Lower leg skin (tissue), 4 donors: ENCODE measurements around the gene CCDC88C. TPM values are rescaled to one million over a fixed set of nuclear protein-coding genes. Genes with fewer than 3 reads are reported as not detected.
A peak's percentile ranks its signal among the peaks of the same experiment; 100 is the strongest.

ENCODE experiments used
- DNase-seq, 2 donors: peaks; one replicate each; pipeline ENCODE4 v3.0.0-alpha.2; 2019; ENCODE audit warnings: low spot score in 2 of 2
- H3K4me3 ChIP-seq: fragments of 200-600 bp; sonication (generic); 2 replicates; pipeline ENCODE4 v1.5.1; 2017; ENCODE audit warnings: mild to moderate bottlenecking, low read depth; ENCODE audit not compliant: poor library complexity, severe bottlenecking
- CTCF ChIP-seq, 3 donors: fragments of 450-650 bp; IDR thresholded peaks; one replicate each; pipeline ENCODE4 v1.5.1; 2016; ENCODE audit warnings: antibody characterized with exemption in 3 of 3, mild to moderate bottlenecking in 3 of 3, moderate library complexity in 2 of 3
- POLR2A ChIP-seq, 2 donors: fragments of 450-650 bp; IDR thresholded peaks; one replicate each; pipeline ENCODE4 v1.6.1; 2016 to 2017; ENCODE audit warnings: antibody characterized with exemption in 2 of 2, mild to moderate bottlenecking in 1 of 2, moderate library complexity in 1 of 2
- WGBS, 2 donors: methylation state at CpG; one replicate each; pipeline ENCODE4 v1.1.5; 2018; 5-methylcytosine and 5-hydroxymethylcytosine counted together
- intact Hi-C: fragments of 100-400 bp; cut with DNase I; formaldehyde crosslinking; loops from one replicate; pipeline ENCODE4 v1.15.0; 2023; ENCODE audit warnings: low total_unique reads
- total RNA-seq, 4 donors: library from RNA; depleted of rRNA; stranded (reverse); fragments of >200 nt; gene quantifications; one replicate each; pipeline ENCODE4 v1.1.0, GENCODE V29; 2016

The CCDC88C gene
- total RNA-seq, 4 donors from 2014 or later, result 8.5 to 21.8 (median 13.4) TPM

- TF ChIP-seq POLR2A (IDR thresholded peaks at IDR 0.05) (no peak), CTCF (IDR thresholded peaks at IDR 0.05) (no peak)
- no peak for DNase-seq
- no peak overlapping the region for H3K4me3 ChIP-seq
- WGBS, 2 donors, result 90 to 92% methylated on average over 19 to 21 of the region's 21 CpGs
- intact Hi-C loops, result no loop called here
Observed at GRCh38 chr14:91291786-91292405, 125.7 kb downstream of the CCDC88C start.

GRCh38 chr14:91290986-91291385 lies 126.6 kb downstream of the CCDC88C start:
- no peak for TF ChIP-seq CTCF (IDR thresholded peaks at IDR 0.05)
- 88 to 90% methylated on average over 10 of the region's 10 CpGs for WGBS, 2 donors
- DNase-seq, result no peak
- H3K4me3 ChIP-seq, result no peak overlapping the region
- intact Hi-C loops, result no loop called here

- no peak for TF ChIP-seq CTCF (IDR thresholded peaks at IDR 0.05)
- no peak for TF ChIP-seq POLR2A (IDR thresholded peaks at IDR 0.05)
- intact Hi-C loops, result loop anchor here (5.0 kb wide), 1 partner anchor 392 kb away; no protein-coding TSS in a partner anchor
- WGBS, 2 donors, result 93 to 97% methylated on average over 4 of the region's 4 CpGs
- DNase-seq, result no peak
- H3K4me3 ChIP-seq, result no peak overlapping the region
Observed at GRCh38 chr14:91289464-91289863, 128.2 kb downstream of the CCDC88C start.

GRCh38 chr14:91288876-91289275 lies 128.7 kb downstream of the CCDC88C start:
- H3K4me3 ChIP-seq, result no peak overlapping the region
- no peak for DNase-seq
- intact Hi-C loops, result loop anchor here (5.0 kb wide), 1 partner anchor 392 kb away; no protein-coding TSS in a partner anchor
- whole genome bisulfite sequencing, 2 donors, result 93 to 94% methylated on average over 28 of the region's 28 CpGs
- TF ChIP-seq CTCF (IDR thresholded peaks at IDR 0.05) (no peak), POLR2A (IDR thresholded peaks at IDR 0.05) (no peak)

- TF ChIP-seq POLR2A (IDR thresholded peaks at IDR 0.05), result no peak
- peak in 1 of 3 donors; percentile 83 for TF ChIP-seq CTCF (IDR thresholded peaks at IDR 0.05)
- intact Hi-C loops, result loop anchor here (2.0 to 5.0 kb wide), 2 partner anchors 110 to 389 kb away; no protein-coding TSS in a partner anchor
- 43 to 47% methylated on average over 7 of the region's 7 CpGs for WGBS, 2 donors
- DNase-seq, result peak; percentile 75 to 95
- H3K4me3 ChIP-seq, result no peak overlapping the region
Observed at GRCh38 chr14:91286530-91286937, 131.1 kb downstream of the CCDC88C start.
